OCI-LY3 (cell line): ENCODE measurements around the gene GNAI2.

ENCODE experiments used
- H2AFZ ChIP-seq: fragments of 200-600, 300-600 bp; shearing (Covaris generic); 2 replicates; pipeline ENCODE4 v1.6.0; 2014; ENCODE audit warnings: antibody characterized with exemption, low read depth, low read length
- H3K27ac ChIP-seq: fragments of 200-600, 300-600 bp; sonication (generic); 2 replicates; pipeline ENCODE4 v1.5.1; 2014; ENCODE audit warnings: mild to moderate bottlenecking, low read length, moderate library complexity, mixed read lengths
- H3K27me3 ChIP-seq: fragments of 200-600, 300-600 bp; sonication (generic); 2 replicates; pipeline ENCODE4 v1.6.1; 2014; ENCODE audit warnings: low read depth, low read length, mixed read lengths
- H3K36me3 ChIP-seq: fragments of 200-600, 300-600 bp; sonication (generic); replicated peaks from 2 replicates; pipeline ENCODE3; 2014; ENCODE audit warnings: low read depth, low read length, mixed read lengths
- H3K4me1 ChIP-seq: fragments of 300-600, 200-600 bp; sonication (generic); 2 replicates; pipeline ENCODE4 v1.6.1; 2014; ENCODE audit warnings: low read length, mixed read lengths
- H3K4me2 ChIP-seq: fragments of 200-600, 300-600 bp; sonication (generic); 2 replicates; pipeline ENCODE4 v1.6.1; 2014; ENCODE audit warnings: low read length, mixed read lengths
- H3K4me3 ChIP-seq: fragments of 300-600, 200-600 bp; sonication (generic); 2 replicates; pipeline ENCODE4 v1.5.1; 2014; ENCODE audit warnings: antibody characterized with exemption, mild to moderate bottlenecking, low read length, moderate library complexity
- H3K79me2 ChIP-seq: fragments of 300-600, 200-600 bp; shearing (Covaris generic); 2 replicates; pipeline ENCODE4 v1.6.1; 2014; ENCODE audit warnings: mild to moderate bottlenecking, low read length, mixed read lengths
- H3K9ac ChIP-seq: fragments of 300-600, 200-600 bp; shearing (Covaris generic); 2 replicates; pipeline ENCODE4 v1.6.0; 2014; ENCODE audit warnings: mild to moderate bottlenecking, low read length, moderate library complexity
- H3K9me3 ChIP-seq: fragments of 200-600, 300-600 bp; shearing (Covaris generic); 2 replicates; pipeline ENCODE4 v1.6.1; 2014; ENCODE audit warnings: low read length, mixed read lengths; ENCODE audit not compliant: insufficient read depth
- H4K20me1 ChIP-seq: fragments of 200-600, 300-600 bp; sonication (generic); 2 replicates; pipeline ENCODE4 v1.6.1; 2016; ENCODE audit warnings: low read length, mixed read lengths; ENCODE audit not compliant: insufficient read depth
- CTCF ChIP-seq: fragments of 200-600, 300-600 bp; sonication (generic); IDR thresholded peaks from 2 replicates; pipeline ENCODE4 v1.5.1; 2014; ENCODE audit warnings: antibody characterized with exemption, low read length, low read depth
- EZH2phosphoT487 ChIP-seq: fragments of 200-600 bp; shearing (Covaris generic); IDR thresholded peaks from 2 replicates; pipeline ENCODE4 v1.6.1; 2018; ENCODE audit warnings: antibody characterized with exemption, mixed run types, low read depth

The GNAI2 gene

GRCh38 chr3:50221051-50221410 lies 15.0 kb upstream of the GNAI2 start:
- no peaks in the 10 kb centered on the region for H4K20me1 ChIP-seq
- H3K4me2 ChIP-seq, result no peak overlapping the region
- 0 out of 2 replicates have a peak overlapping the region, but pooled peaks have one; percentile 96 for H2AFZ ChIP-seq
- no peak overlapping the region for H3K9ac ChIP-seq
- H3K27me3 ChIP-seq, result peaks cover 8% of the 10 kb centered on the region
- peaks cover 15% of the 10 kb centered on the region for H3K4me1 ChIP-seq
- H3K9me3 ChIP-seq, result no peaks in the 10 kb centered on the region
- H3K27ac ChIP-seq, result no peak overlapping the region
- no peaks in the 10 kb centered on the region for H3K36me3 ChIP-seq
- H3K79me2 ChIP-seq, result no peaks in the 10 kb centered on the region
- H3K4me3 ChIP-seq, result no peak overlapping the region
- TF ChIP-seq EZH2phosphoT487 (no peak), CTCF (no peak)

DNA sequence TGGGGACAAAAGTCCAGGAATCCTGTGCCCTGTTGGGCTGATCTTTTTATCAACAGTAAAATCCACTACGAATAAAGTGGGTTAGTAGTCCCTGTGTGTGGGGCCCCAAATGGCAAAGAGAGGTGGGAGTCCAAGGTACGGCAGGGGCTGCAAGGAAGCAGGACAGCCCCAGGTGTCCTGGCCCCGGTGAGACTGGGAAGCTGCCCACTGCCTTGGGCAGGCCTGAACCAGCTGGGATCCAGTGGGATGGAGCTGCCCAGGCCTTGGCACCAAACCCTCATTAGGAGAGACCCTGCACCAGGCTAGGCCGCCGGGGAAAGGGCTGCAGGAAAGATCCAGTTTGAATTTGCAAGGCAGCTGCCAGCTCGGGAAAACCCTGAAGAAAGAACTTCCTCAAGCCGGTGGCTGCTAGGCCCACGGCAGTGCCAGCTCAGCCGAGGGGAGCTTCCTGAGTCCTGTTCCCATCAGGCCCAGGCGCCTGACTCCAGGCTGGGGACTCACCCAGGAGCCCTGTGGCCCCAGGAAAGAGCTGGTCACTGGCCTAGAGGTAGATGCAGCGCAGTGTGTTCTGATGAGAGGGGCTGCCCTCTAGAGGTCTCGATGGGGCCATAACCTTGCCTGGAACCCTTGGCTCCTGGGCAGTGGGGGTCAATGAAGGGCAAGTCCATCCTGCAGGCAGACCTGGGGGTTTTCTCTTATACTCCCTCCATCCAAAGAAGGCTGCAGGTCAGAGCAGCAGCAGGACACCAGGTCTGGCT lies 14.4 kb upstream of the GNAI2 start:
- Histone ChIP-seq H3K4me3 (no peak overlapping the region), H2AFZ (peak overlapping the region; percentile 96), H3K4me2 (peak overlapping the region; percentile 43), H3K27me3 (peaks cover 8% of the 10 kb centered on the region), H3K79me2 (no peaks in the 10 kb centered on the region), H3K27ac (no peak overlapping the region), H3K4me1 (peaks cover 15% of the 10 kb centered on the region), H3K9ac (no peak overlapping the region; the same call in 1 of the 2 replicates), H3K9me3 (no peaks in the 10 kb centered on the region), H3K36me3 (no peaks in the 10 kb centered on the region), H4K20me1 (no peaks in the 10 kb centered on the region)
- peak; percentile 59 for TF ChIP-seq CTCF
- no peak for TF ChIP-seq EZH2phosphoT487

GRCh38 chr3:50222169-50222528 lies 13.9 kb upstream of the GNAI2 start:
- Histone ChIP-seq H3K9me3 (no peaks in the 10 kb centered on the region), H3K79me2 (no peaks in the 10 kb centered on the region), H3K27ac (no peak overlapping the region), H4K20me1 (no peaks in the 10 kb centered on the region), H3K36me3 (no peaks in the 10 kb centered on the region), H3K4me2 (no peak overlapping the region), H3K4me3 (no peak overlapping the region), H2AFZ (no peak overlapping the region), H3K9ac (no peak overlapping the region), H3K4me1 (peaks cover 15% of the 10 kb centered on the region), H3K27me3 (peaks cover 6% of the 10 kb centered on the region)
- TF ChIP-seq EZH2phosphoT487, result no peak
- TF ChIP-seq CTCF, result no peak

DNA sequence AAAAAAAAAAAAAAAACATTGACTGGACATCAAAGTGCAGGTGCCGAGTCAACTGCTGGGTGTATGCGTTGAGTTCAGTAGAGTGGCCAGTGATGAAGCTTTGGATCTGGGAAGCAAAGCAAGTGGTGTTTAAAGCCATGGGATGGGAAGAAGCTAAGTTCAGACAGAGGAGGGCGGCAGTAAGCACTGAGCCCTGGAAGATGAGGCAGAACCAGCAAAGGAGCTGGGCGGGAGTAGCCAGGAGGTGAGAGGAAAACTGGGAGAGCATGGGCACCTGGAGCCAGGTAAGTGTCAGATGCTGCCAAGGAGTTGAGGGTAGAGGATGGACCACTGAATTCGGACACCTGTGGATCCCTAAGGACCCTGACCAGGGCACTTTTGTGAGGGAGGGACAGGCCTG lies 11.4 kb upstream of the GNAI2 start:
- H2AFZ ChIP-seq, result no peak overlapping the region
- H3K9me3 ChIP-seq, result no peaks in the 10 kb centered on the region
- no peak for TF ChIP-seq EZH2phosphoT487
- no peak for TF ChIP-seq CTCF
- H3K9ac ChIP-seq, result no peak overlapping the region
- peaks cover 9% of the 10 kb centered on the region; the same call in 1 of the 2 replicates for H3K79me2 ChIP-seq
- peaks cover 18% of the 10 kb centered on the region for H3K4me1 ChIP-seq
- H3K27ac ChIP-seq, result no peak overlapping the region
- no peaks in the 10 kb centered on the region for H4K20me1 ChIP-seq
- H3K36me3 ChIP-seq, result no peaks in the 10 kb centered on the region
- peaks cover 3% of the 10 kb centered on the region; the same call in 1 of the 2 replicates for H3K27me3 ChIP-seq
- no peak overlapping the region for H3K4me3 ChIP-seq
- no peak overlapping the region for H3K4me2 ChIP-seq
